ENCODE data around the gene SMPD1.
"Not testable (repeated sequence)": the region's sequence is repeated elsewhere in the genome, so short reads cannot be mapped to it uniquely, and the experiment has no call there.

The SMPD1 gene

DNA sequence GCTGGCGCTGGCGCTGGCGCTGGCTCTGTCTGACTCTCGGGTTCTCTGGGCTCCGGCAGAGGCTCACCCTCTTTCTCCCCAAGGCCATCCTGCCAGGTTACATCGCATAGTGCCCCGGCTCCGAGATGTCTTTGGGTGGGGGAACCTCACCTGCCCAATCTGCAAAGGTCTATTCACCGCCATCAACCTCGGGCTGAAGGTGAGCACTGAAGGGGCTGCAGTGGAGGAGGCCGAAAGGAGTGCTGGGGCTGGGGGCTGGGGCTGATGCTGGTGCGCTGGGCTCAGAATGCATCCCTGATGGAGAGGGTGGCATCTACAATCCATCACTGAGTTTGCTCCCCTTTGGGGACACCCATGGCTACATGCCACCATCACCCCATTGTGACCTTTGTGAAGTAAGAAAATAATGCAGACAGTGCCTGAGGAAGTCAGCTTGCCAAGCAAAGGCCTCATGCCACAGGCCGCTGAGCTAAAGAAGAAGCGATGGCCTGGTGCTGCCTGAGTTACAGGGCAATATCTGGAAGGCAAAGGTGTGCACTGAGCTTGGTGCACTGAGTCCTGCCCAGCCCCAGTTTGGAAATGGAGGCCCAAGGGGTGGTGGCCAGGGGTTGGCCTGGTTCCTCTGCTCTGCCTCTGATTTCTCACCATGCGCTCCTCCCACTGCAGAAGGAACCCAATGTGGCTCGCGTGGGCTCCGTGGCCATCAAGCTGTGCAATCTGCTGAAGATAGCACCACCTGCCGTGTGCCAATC lies 620 bp downstream of the SMPD1 start:
- DNase-seq = no peak

- no peak for DNase-seq
These were observed 1.4 kb downstream of the SMPD1 start for GRCh38 chr11:6391537-6392134.

- not testable (repeated sequence) for DNase-seq
These were observed 2.0 kb downstream of the SMPD1 start for GRCh38 chr11:6392251-6392650.

DNA sequence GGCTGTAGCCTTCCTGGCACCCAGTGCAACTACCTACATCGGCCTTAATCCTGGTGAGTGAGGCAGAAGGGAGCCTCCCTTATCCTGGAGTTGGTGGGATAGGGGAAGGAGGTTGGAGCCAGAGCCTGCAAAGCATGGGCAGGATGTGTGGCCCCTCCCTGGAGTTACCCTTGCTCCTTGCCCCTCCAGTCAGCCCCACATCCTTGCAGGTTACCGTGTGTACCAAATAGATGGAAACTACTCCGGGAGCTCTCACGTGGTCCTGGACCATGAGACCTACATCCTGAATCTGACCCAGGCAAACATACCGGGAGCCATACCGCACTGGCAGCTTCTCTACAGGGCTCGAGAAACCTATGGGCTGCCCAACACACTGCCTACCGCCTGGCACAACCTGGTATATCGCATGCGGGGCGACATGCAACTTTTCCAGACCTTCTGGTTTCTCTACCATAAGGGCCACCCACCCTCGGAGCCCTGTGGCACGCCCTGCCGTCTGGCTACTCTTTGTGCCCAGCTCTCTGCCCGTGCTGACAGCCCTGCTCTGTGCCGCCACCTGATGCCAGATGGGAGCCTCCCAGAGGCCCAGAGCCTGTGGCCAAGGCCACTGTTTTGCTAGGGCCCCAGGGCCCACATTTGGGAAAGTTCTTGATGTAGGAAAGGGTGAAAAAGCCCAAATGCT lies 3.9 kb downstream of the SMPD1 start:
- DNase-seq = no peak

GRCh38 chr11:6395470-6396060 lies 5.3 kb downstream of the SMPD1 start:
- DNase-seq = no peak

GRCh38 chr11:6397156-6397555 lies 6.9 kb downstream of the SMPD1 start:
- DNase-seq = no peak

- no peak for DNase-seq
These were observed 7.4 kb downstream of the SMPD1 start for GRCh38 chr11:6397636-6398035.

DNA sequence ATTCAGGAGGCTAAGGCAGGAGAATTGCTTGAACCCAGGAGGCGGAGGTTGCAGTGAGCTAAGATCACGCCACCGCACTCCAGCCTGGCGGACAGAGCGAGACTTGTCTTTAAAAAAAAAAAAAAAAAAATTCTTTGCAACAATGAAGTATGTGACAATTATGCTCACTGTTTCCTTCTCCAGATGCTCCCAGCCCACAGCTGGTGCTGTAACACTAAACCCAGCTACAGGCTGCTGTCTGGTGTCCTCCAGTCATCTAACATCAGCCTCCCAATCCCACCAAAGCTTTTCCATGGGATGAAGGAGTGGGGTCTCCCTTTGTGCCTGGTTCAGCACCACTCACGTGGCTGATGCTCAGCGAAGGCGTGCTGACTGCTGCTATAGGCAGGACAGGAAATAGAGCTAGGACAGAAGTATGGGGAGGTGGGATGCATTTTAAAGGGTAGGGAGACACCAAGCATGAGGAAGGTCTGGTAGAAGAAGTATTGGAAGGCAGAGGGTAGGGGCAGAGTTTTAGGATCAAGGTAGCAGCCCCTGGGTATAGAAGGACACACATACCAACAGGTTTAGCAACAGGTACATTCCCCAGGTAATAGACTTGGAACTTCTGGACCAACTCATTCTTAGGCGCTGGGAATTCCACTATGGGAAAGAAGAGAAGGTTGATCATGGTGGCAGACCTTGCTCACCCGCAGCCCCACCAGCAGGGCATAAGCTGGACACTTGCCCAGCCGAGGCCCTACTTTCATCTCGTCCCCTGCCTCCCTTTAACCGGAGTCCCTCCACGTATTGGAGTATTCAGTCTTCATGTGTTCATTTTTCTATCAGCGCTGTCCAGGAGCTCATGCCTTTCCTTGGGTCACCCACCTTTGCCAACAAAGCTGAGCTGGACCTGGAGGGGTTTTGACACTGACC lies 10.4 kb downstream of the SMPD1 start:
- DNase-seq = no peak

DNA sequence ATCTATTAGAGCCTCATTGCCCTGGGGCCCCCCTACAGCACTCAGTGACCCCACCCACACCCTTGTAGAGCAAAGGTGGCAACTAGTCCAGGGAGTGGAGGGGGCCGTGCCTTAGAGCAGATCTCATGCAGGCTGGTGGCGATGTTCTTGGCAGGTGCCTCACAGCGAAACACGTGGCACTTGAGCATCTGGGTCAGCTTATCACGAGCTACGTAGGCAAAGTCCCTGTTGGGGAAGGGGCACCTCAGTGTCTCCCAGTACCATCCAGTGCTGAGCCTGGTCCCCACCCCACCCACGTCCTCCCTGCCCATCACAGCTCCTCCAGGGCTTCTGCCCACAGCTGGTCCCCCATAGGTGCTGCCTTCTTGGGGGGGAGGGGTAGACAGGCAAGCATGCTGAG lies 11.2 kb downstream of the SMPD1 start:
- no peak for DNase-seq

DNA sequence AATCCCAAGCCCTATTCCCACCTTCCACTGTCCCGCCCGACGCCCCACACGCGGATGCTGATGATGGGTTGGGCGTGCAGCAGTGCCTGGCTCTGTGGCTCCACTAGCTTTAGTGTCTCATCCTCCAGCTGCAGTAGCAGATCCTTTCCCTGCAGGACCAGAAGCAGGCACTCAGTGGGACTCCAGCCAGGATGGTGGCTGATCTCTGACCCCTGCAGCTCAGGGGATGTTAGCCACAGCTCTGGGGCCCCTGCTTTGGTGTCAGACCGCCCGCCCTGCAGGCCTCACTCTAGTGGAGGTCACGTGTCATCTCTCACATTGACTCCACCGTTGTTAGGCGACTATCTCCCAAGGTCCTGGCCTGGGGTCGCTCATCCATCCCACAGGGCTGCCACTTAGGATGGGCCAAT lies 11.8 kb downstream of the SMPD1 start:
- no peak for DNase-seq

DNA sequence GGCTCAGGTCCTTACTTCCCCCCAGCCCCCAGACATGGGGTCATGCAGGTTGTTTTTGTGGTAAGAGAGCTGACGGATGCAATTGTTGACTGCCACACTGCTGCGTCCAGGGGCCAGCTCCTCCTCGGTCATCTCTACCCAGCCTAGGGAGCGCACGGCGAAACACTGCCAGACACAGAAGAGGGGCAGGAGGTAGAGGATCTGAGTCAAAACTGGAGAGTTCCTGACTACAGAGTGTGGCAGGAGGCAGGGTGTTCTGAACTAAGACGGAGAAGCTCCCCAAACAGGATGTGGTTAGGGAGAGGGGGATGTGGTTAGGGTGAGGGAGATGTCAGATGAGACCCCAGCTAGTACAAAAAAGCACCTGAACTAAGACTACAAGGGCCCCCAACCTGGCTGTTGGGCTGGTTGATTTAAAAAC lies 12.3 kb downstream of the SMPD1 start:
- DNase-seq = no peak

DNA sequence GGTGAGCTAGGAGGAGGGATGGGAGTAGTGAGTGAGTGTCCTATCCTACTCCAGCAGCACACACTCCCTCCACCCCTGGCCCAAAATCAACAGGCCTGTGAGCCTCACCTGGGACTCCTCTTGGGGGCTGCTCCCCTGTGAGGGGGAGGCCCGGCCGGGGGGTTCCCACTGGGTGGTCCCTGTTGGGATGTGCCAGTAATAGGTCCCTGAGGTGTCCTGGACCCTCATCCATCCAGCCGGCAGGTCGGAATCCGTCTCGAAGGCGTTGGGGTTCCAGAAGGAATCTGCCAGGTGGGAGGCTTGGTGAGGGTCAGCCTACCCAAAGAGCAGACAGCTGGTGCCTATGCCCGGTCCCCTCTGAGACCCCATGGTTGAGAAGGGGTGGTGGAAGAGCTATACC lies 13.3 kb downstream of the SMPD1 start:
- DNase-seq = no peak

- no peak for DNase-seq
These were observed 14.2 kb downstream of the SMPD1 start for GRCh38 chr11:6404342-6405051.

DNA sequence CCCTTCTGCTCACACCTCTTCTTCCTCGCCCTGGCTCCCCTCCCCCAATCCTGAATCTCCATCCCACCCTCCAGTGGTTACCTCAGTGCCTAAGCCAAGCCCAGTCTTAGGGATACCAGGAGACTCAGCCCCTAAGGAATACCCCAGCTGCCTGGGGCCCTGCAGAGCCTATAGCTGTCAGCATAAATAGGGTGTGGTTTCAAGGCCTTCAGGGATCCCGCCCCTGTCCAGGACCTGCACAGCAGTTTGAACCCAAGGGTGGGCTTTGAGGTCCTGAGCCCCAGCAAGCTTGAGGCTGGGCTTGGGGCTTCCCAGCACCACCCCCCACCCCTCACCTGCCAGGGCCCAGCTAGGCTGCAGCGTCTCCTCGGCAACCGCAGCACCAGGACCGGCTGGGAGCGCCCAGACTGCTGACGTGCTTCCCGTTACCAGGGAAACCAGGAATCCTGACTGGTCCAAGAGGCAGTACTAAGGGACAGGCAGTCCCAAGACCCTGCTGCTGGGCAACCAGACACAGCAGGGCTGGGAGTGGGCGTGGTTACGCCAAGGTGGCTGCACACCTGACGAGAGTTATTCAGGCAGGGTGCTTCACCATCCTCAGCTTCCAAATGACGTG lies 14.9 kb downstream of the SMPD1 start:
- DNase-seq = no peak

GRCh38 chr11:6405846-6406245 lies 15.6 kb downstream of the SMPD1 start:
- DNase-seq = no peak

- DNase-seq = no peak
These were observed 16.1 kb downstream of the SMPD1 start for GRCh38 chr11:6406370-6406769.

DNA sequence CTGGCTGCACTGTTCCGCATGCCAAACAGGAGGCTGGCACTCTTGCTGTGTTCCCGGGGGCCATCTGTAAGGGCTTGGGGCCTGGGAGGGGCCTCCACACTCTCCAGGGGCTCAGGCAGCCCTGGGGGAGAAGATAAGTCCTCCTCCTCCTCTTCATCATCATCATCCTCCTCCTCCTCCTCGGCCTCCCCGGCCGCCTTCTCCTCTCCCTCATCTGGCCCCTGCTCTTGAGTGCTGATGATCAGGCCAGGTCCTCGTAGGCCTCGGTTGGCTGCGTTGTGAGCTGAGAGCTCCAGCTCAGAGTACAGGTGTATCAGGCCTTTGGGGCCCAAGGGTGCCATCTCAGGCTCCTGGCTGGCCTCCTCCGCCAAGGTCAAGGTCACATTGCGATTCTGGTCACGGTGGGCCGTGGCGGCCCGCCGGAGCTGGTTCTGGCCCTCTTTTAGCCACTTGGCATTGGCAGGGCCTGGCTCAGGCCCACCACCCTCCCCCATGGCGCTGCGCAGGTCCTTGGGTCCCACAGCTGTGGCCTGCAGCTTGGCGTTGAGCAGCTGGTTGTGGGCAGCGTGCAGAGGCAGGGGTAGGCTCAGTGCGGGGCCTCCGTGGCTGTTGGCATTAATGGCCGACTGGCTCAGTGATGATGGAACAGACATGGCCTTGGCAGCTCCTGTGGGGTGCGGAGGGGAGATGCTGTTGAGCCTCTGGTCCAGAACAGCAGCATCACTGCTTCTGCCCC lies 20.6 kb downstream of the SMPD1 start:
- no peak for DNase-seq

DNA sequence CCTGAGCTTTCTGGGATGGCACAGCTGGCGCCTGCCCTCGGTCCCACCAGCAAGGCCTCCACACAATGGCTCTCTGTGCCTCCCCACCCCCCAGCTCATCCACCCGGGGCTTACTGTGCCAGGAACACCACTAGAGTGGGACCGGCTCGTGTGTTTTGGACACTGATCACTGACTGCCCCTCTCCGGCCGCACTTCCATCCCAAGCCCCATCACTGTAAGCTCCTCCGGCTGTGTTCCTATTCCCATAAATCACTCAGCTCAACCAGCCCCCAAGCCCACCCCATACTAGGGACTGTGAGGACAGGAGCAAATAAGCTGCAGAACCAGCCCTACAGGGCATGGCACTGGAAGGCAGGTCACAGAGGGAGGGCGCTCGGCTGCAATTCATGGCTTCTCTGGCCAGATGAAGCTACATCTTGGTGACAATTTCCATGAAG lies 21.3 kb downstream of the SMPD1 start:
- no peak for DNase-seq

GRCh38 chr11:6413791-6414201 lies 23.5 kb downstream of the SMPD1 start:
- no peak for DNase-seq

DNA sequence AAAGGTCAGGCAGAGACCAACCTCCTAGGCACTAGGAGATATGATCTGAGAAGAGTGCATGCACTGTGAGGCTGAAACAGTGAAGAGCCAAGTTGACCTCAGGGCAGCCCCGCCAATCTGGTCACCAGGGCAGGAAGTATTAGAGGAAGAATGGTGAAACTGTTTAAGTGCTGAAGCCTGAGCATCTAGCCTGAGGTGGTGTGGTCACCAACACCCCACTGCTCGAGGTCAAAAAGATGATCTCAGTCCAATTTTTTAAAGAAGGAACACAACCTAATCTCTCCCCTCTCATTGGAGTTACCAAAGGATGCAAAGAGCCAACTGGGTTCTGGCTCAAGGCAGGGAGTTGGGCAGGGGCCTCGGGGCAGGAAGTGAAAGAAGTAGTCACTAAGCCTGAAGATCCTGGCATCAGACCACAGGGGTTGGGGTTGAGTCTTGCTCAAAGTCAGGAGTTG lies 24.6 kb downstream of the SMPD1 start:
- no peak for DNase-seq

- DNase-seq = no peak
These were observed 25.5 kb downstream of the SMPD1 start for GRCh38 chr11:6415797-6416196.

Measured in cortex of kidney (tissue), 1 donor.